K562 (cell line): ENCODE data around the gene MED15. TPM values are rescaled to one million over a fixed set of nuclear protein-coding genes. Genes with fewer than 3 reads are reported as not detected.
A peak's percentile ranks its signal among the peaks of the same experiment; 100 is the strongest.

Experiments used
- ARID4B ChIP-seq: sonication (generic); formaldehyde crosslinking; IDR thresholded peaks from 2 replicates; pipeline ENCODE4 v1.8.0; 2022; ENCODE audit warnings: mild to moderate bottlenecking, missing genetic modification reagents
- CEBPB ChIP-seq: fragments of 450-650 bp; IDR thresholded peaks from 2 replicates; pipeline ENCODE4 v1.6.1; 2016; ENCODE audit warnings: missing genetic modification characterization, missing compliant biosample characterization
- JUN ChIP-seq, 2 experiments: sonication (generic) in 1 of 2; formaldehyde crosslinking in 1 of 2; IDR thresholded peaks; 2 replicates each; pipeline versions ENCODE4 v1.6.1 to v1.8.0; 2012 to 2022; ENCODE audit warnings: borderline replicate concordance in 2 of 2, mild to moderate bottlenecking in 2 of 2, improper control_type of control experiment in 1 of 2, low read depth in 1 of 2, low read length in 1 of 2, missing genetic modification reagents in 1 of 2
- KDM4B ChIP-seq, 2 experiments: fragments of 450-650 bp in 1 of 2; sonication (generic) in 1 of 2; IDR thresholded peaks; 2 replicates each; pipeline ENCODE4 v1.6.1; 2016 to 2017; ENCODE audit warnings: borderline replicate concordance in 2 of 2, antibody characterized with exemption in 1 of 2, low read depth in 1 of 2, mild to moderate bottlenecking in 1 of 2
- MAX ChIP-seq: sonication (generic); formaldehyde crosslinking; IDR thresholded peaks from 2 replicates; pipeline ENCODE4 v1.9.0; 2022; ENCODE audit warnings: mild to moderate bottlenecking, missing genetic modification reagents
- PATZ1 ChIP-seq: fragments of 250-450 bp; sonication (Bioruptor Pico); IDR thresholded peaks from 2 replicates; pipeline ENCODE4 v1.5.0; 2020; ENCODE audit warnings: mild to moderate bottlenecking, borderline replicate concordance
- TEAD4 ChIP-seq, 2 experiments: sonication (generic) in 1 of 2; formaldehyde crosslinking in 1 of 2; IDR thresholded peaks; 2 replicates each; pipeline versions ENCODE4 v1.6.1 to v1.8.0; 2012 to 2022; ENCODE audit warnings: borderline replicate concordance in 1 of 2, inconsistent platforms in 1 of 2, low read length in 1 of 2, mild to moderate bottlenecking in 1 of 2, missing genetic modification reagents in 1 of 2
- ZBTB26 ChIP-seq: fragments of 450-650 bp; formaldehyde crosslinking; IDR thresholded peaks from 2 replicates; pipeline ENCODE4 v1.4.0; 2022; ENCODE audit warnings: missing genetic modification characterization
- ZNF143 ChIP-seq: sonication (generic); formaldehyde crosslinking; IDR thresholded peaks from 2 replicates; pipeline ENCODE4 v1.9.0; 2022; ENCODE audit warnings: mild to moderate bottlenecking, missing genetic modification reagents
- ZNF830 ChIP-seq: fragments of 250-450 bp; sonication (Bioruptor Pico); IDR thresholded peaks from 2 replicates; pipeline ENCODE4 v1.5.0; 2021; ENCODE audit warnings: mild to moderate bottlenecking
- polyA plus RNA-seq, 8 experiments: library from polyadenylated mRNA; depleted of rRNA in 4 of 8; stranded (reverse) in 5 of 8; unstranded in 3 of 8; fragments of >200 nt; fragmentation: Nextera tagmentation in 2 of 8; fragmentation: Illumina TruSeq in 1 of 8; extraction: Ambion mirVana in 2 of 8; extraction: Trizol in 1 of 8; gene quantifications; 2 replicates each; pipeline versions ENCODE4 v1.2.1 to v1.2.3, GENCODE V29; 2011 to 2014; ENCODE audit warnings: inconsistent platforms in 1 of 8, missing spikeins in 1 of 8
- total RNA-seq, 7 experiments: library from RNA; depleted of rRNA in 6 of 7; stranded (reverse); fragments of >200 nt in 6 of 7; fragmentation: Illumina TruSeq in 2 of 7; extraction: Trizol in 2 of 7; gene quantifications; 2 replicates each; pipeline versions ENCODE4 v1.2.1 to v1.2.3, GENCODE V29; 2011 to 2021; ENCODE audit warnings: low replicate concordance in 1 of 7

Gene MED15
- total and polyA plus RNA-seq, 9 of the 15 experiments (the other 6 are each of a cell fraction or from before 2014, with no cell fraction given) = 4.0 to 271 (median 60.1) TPM

- TF ChIP-seq ARID4B (CRISPR knock-in tag) (peak; percentile 61; the same call in 1 of the 2 replicates), MAX (CRISPR knock-in tag) (peak; percentile 40), TEAD4 (IDR thresholded peaks at IDR 0.05; ENCODE audit: low read length) (no peak), TEAD4 (CRISPR knock-in tag; IDR thresholded peaks at IDR 0.05; ENCODE audit: borderline replicate concordance) (peak; percentile 78; the same call in 1 of the 2 replicates), KDM4B (IDR thresholded peaks at IDR 0.05; ENCODE audit: borderline replicate concordance in 2 of 2, low read depth in 1 of 2) (no peak), JUN (IDR thresholded peaks at IDR 0.05; ENCODE audit: borderline replicate concordance, low read depth, low read length) (no peak), JUN (CRISPR knock-in tag; IDR thresholded peaks at IDR 0.05; ENCODE audit: borderline replicate concordance) (0 out of 2 replicates have a peak, but pooled peaks have one; percentile 52), ZBTB26 (CRISPR knock-in tag) (no peak), PATZ1 (CRISPR knock-in tag) (no peak), ZNF143 (CRISPR knock-in tag) (peak; percentile 48), CEBPB (no peak), ZNF830 (CRISPR knock-in tag) (no peak)
Observed at GRCh38 chr22:20459862-20460261, 47.5 kb upstream of the MED15 start (continued).
